ENCODE results near the gene CADM2.

DNA sequence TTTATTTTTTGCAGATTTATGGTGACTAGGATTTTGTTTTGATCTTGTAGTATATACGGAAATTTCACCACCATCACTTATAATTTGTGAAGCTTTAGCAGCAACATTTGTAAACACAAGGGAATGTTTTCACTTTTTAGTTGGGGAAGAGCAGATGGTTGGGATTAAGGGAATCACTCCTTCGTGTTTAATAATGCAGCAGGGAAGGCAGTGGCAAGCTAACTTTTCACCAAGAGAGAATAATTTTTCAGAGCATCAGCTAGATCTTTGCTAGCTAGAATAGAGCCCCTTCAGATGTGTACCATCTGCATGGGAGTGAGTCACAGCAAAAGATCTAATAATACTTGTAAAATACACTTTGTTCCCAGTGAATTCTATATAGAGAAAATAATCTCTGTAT lies 632.7 kb downstream of the CADM2 start:
- TF ChIP-seq, protein P1, sequence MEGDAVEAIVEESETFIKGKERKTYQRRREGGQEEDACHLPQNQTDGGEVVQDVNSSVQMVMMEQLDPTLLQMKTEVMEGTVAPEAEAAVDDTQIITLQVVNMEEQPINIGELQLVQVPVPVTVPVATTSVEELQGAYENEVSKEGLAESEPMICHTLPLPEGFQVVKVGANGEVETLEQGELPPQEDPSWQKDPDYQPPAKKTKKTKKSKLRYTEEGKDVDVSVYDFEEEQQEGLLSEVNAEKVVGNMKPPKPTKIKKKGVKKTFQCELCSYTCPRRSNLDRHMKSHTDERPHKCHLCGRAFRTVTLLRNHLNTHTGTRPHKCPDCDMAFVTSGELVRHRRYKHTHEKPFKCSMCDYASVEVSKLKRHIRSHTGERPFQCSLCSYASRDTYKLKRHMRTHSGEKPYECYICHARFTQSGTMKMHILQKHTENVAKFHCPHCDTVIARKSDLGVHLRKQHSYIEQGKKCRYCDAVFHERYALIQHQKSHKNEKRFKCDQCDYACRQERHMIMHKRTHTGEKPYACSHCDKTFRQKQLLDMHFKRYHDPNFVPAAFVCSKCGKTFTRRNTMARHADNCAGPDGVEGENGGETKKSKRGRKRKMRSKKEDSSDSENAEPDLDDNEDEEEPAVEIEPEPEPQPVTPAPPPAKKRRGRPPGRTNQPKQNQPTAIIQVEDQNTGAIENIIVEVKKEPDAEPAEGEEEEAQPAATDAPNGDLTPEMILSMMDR (conservative IDR thresholded peaks at IDR 0.05; ENCODE audit: low read depth in 2 of 2), result no peak
- no peak for TF ChIP-seq EZH2 (IDR thresholded peaks at IDR 0.05; ENCODE audit: low read depth, unreplicated experiment)
- TF ChIP-seq POLR2AphosphoS5 (IDR thresholded peaks at IDR 0.05; ENCODE audit: low read depth), result no peak
- no peak for TF ChIP-seq CREB1 (CRISPR knock-in tag; IDR thresholded peaks at IDR 0.05; ENCODE audit: low read depth)
- no peak for TF ChIP-seq ZNF331 (CRISPR knock-in tag; IDR thresholded peaks at IDR 0.05; ENCODE audit: low read depth)
